Kidney (tissue), 22 donors: ENCODE measurements around the gene PAK1. TPM values are rescaled to one million over a fixed set of nuclear protein-coding genes. Genes with fewer than 3 reads are reported as not detected.

Source experiments
- DNase-seq, 5 donors: peaks; one replicate each; pipeline ENCODE4 v3.0.0-alpha.2; 2013 to 2020
- FAIRE-seq: peaks from 2 replicates; lab custom pipeline; 2012; peaks lifted over from hg19 to GRCh38; lab: Jason Lieb, UNC
- H3K27ac ChIP-seq, 2 donors: one replicate each; pipeline ENCODE4 v1.7.0; 2013; ENCODE audit warnings: low read depth in 2 of 2, low read length in 2 of 2, inconsistent platforms in 1 of 2
- H3K27me3 ChIP-seq: one replicate; pipeline ENCODE4 v1.7.1; 2013; ENCODE audit warnings: low read length, inconsistent platforms; ENCODE audit not compliant: control insufficient read depth, insufficient read depth
- H3K36me3 ChIP-seq, 3 donors: one replicate each; pipeline versions ENCODE4 v1.7.0 to v1.7.1; 2013; ENCODE audit warnings: low read length in 3 of 3, control low read depth in 1 of 3, inconsistent platforms in 1 of 3; ENCODE audit not compliant: insufficient read depth in 3 of 3, control insufficient read depth in 2 of 3
- H3K4me1 ChIP-seq, 3 donors: one replicate each; pipeline versions ENCODE4 v1.7.0 to v1.7.1; 2013; ENCODE audit warnings: low read length in 3 of 3, inconsistent platforms in 1 of 3, low read depth in 1 of 3; ENCODE audit not compliant: control insufficient read depth in 2 of 3, insufficient read depth in 2 of 3
- H3K4me3 ChIP-seq, 3 donors: one replicate each; pipeline versions ENCODE4 v1.7.0 to v1.8.1; 2013; ENCODE audit warnings: low read length in 3 of 3, control low read depth in 1 of 3, inconsistent platforms in 1 of 3
- H3K9ac ChIP-seq, 3 donors: one replicate each; pipeline versions ENCODE4 v1.7.0 to v1.7.1; 2013; ENCODE audit warnings: low read length in 3 of 3, control low read depth in 1 of 3, inconsistent platforms in 1 of 3
- H3K9me3 ChIP-seq, 3 donors: one replicate each; pipeline versions ENCODE4 v1.7.0 to v1.7.1; 2013; ENCODE audit warnings: low read length in 3 of 3, control low read depth in 1 of 3, inconsistent platforms in 1 of 3; ENCODE audit not compliant: control insufficient read depth in 2 of 3, insufficient read depth in 1 of 3
- CTCF ChIP-seq: IDR thresholded peaks from 3 replicates; pipeline ENCODE4 v1.5.1; 2012; ENCODE audit warnings: mild to moderate bottlenecking, moderate library complexity, borderline replicate concordance; ENCODE audit not compliant: insufficient read depth; ENCODE audit errors: extremely low read depth
- intact Hi-C: fragments of 100-400 bp; cut with DNase I; formaldehyde crosslinking; loops from one replicate; pipeline ENCODE4 v1.11.1; 2022
- long read RNA-seq, 10 donors: library from polyadenylated mRNA in 1 of 10; unstranded in 1 of 10; transcript quantifications; one replicate each; pipeline ENCODE4 v2.0.0 and lab custom pipeline, GENCODE V29; 2021 to 2026
- polyA plus RNA-seq: library from polyadenylated mRNA; stranded (reverse); fragments of 350-450 nt; fragmentation: Illumina TruSeq; extraction: RNeasy Lipid Tissue Mini Kit (QIAGEN cat#74804); gene quantifications from one replicate; pipeline ENCODE4 v1.2.3, GENCODE V29; 2014; ENCODE audit warnings: low read depth, low replicate concordance; ENCODE audit not compliant: insufficient read depth
- total RNA-seq: library from RNA; stranded (reverse); fragmentation: NEBNext Ultra II Directional; extraction: Animal tissue kit (Norgen Biotek cat#: 25700); gene quantifications from one replicate; pipeline ENCODE4 v1.2.1, GENCODE V29; 2021
- donor health status: control.
- donor health status: control.
- donor health status: control.
- donor health status: control.
- donor health status: control.
- donor health status: DM: yes; HTN: yes; CAD: no.
- donor health status: Normal renal cell carcinoma (clear cell type).

The PAK1 gene
- total RNA-seq (29.1 TPM), polyA plus RNA-seq (22.2 TPM)
- long read RNA-seq, donor 1, partial matches to known transcripts, result 5 of 7 reads
- long read RNA-seq, donor 1, other reads (novel, unspliced or antisense), result 0 of 7 reads
- long read RNA-seq, donor 2, partial matches to known transcripts, result 5 of 8 reads
- long read RNA-seq, donor 2, other reads (novel, unspliced or antisense), result 0 of 8 reads
- long read RNA-seq, donor 3, partial matches to known transcripts, result 19 of 21 reads
- long read RNA-seq, donor 3, other reads (novel, unspliced or antisense), result 0 of 21 reads
- long read RNA-seq, donor 4, partial matches to known transcripts, result 5 of 9 reads
- long read RNA-seq, donor 4, other reads (novel, unspliced or antisense), result 0 of 9 reads
- long read RNA-seq, donor 5, result 0 reads
- long read RNA-seq, donor 6, partial matches to known transcripts, result 0 of 2 reads
- long read RNA-seq, donor 6, other reads (novel, unspliced or antisense), result 0 of 2 reads
- long read RNA-seq, donor 7, transcript PAK1-202 (15 exons, 3,737 nt), result major isoform, 5 of 24 reads
- long read RNA-seq, donor 7, partial matches to known transcripts, result 3 of 24 reads
- long read RNA-seq, donor 7, other reads (novel, unspliced or antisense), result 15 of 24 reads
- long read RNA-seq, donor 8, partial matches to known transcripts, result 11 of 13 reads
- long read RNA-seq, donor 8, other reads (novel, unspliced or antisense), result 0 of 13 reads
- long read RNA-seq, donor 9, partial matches to known transcripts, result 5 of 6 reads
- long read RNA-seq, donor 9, other reads (novel, unspliced or antisense), result 0 of 6 reads
- long read RNA-seq, donor 10, partial matches to known transcripts, result 13 of 14 reads
- long read RNA-seq, donor 10, other reads (novel, unspliced or antisense), result 0 of 14 reads

GRCh38 chr11:77473801-77474683 is at the start of gene PAK1:
Gene PAK1, minus strand, starts transcription at chr11:77474094. Its CDS starts 81,574 bp downstream, at chr11:77392520.
- Histone ChIP-seq H3K4me1 (peaks cover 0 to 7% (median 5%) of the 10 kb centered on the region in 3 donors), H3K27me3 (no peaks in the 10 kb centered on the region), H3K9me3 (no peaks in the 10 kb centered on the region), H3K27ac (peak within 1 kb of the TSS; percentile 81 to 88), H3K4me3 (peak within 1 kb of the TSS; percentile 74 to 87 (median 80)), H3K36me3 (no peaks in the 10 kb centered on the region), H3K9ac (peak within 1 kb of the TSS; percentile 37 to 60 (median 48))
- intact Hi-C loops, result no loop called here
- no peak for FAIRE-seq
- TF ChIP-seq CTCF, result peak; percentile 13
- peak; percentile 94 to 97 (median 97) for DNase-seq

- no peak for DNase-seq
- no peaks in the 10 kb centered on the region for H3K36me3 ChIP-seq
- FAIRE-seq, result no peak
- H3K9ac ChIP-seq, result no peak overlapping the region
- H3K27ac ChIP-seq, result no peak overlapping the region
- H3K4me3 ChIP-seq, result no peak overlapping the region
- no peaks in the 10 kb centered on the region for H3K9me3 ChIP-seq
- H3K4me1 ChIP-seq, result no peaks in the 10 kb centered on the region
- no peaks in the 10 kb centered on the region for H3K27me3 ChIP-seq
- no peak for TF ChIP-seq CTCF
- intact Hi-C loops, result no loop called here
Observed at GRCh38 chr11:77522215-77522614, 48.3 kb upstream of the PAK1 start.

- Histone ChIP-seq H3K9me3 (no peaks in the 10 kb centered on the region), H3K36me3 (no peaks in the 10 kb centered on the region), H3K4me1 (no peaks in the 10 kb centered on the region), H3K27me3 (no peaks in the 10 kb centered on the region), H3K9ac (no peak overlapping the region), H3K4me3 (no peak overlapping the region), H3K27ac (no peak overlapping the region)
- intact Hi-C loops, result no loop called here
- no peak for TF ChIP-seq CTCF
- DNase-seq (no peak), FAIRE-seq (no peak)
Observed at GRCh38 chr11:77519847-77520246, 46.0 kb upstream of the PAK1 start.
